ENCODE data around the gene ARFGAP1. TPM values are rescaled to one million over a fixed set of nuclear protein-coding genes. Genes with fewer than 3 reads are reported as not detected.

Gene ARFGAP1
- polyA plus RNA-seq, 2 donors = 33.3 to 76.1 TPM

- no peak overlapping the region for H3K27ac ChIP-seq (ENCODE audit: low read depth in 2 of 2, low read length in 1 of 2)
- H3K27me3 ChIP-seq (ENCODE audit: control insufficient read depth in 1 of 2, insufficient read depth in 2 of 2, low read length in 2 of 2) = no peaks in the 10 kb centered on the region
- peaks cover 0 to 2% of the 10 kb centered on the region in 2 donors for H3K4me1 ChIP-seq (ENCODE audit: control insufficient read depth in 2 of 2, insufficient read depth in 2 of 2, low read length in 1 of 2)
- H3K4me3 ChIP-seq (ENCODE audit: low read depth in 1 of 2, low read length in 2 of 2) = no peak overlapping the region
- H3K9me3 ChIP-seq (ENCODE audit: control insufficient read depth in 2 of 2, insufficient read depth in 1 of 2, low read depth in 1 of 2, low read length in 1 of 2) = no peaks in the 10 kb centered on the region
- H3K36me3 ChIP-seq (ENCODE audit: control insufficient read depth in 2 of 2, insufficient read depth in 2 of 2, low read length in 1 of 2) = peaks cover 0 to 10% of the 10 kb centered on the region in 2 donors
- WGBS, 2 donors = 50 to 54% methylated on average over 11 of the region's 11 CpGs
Observed at GRCh38 chr20:63293456-63293855, 20.8 kb downstream of the ARFGAP1 start.

DNA sequence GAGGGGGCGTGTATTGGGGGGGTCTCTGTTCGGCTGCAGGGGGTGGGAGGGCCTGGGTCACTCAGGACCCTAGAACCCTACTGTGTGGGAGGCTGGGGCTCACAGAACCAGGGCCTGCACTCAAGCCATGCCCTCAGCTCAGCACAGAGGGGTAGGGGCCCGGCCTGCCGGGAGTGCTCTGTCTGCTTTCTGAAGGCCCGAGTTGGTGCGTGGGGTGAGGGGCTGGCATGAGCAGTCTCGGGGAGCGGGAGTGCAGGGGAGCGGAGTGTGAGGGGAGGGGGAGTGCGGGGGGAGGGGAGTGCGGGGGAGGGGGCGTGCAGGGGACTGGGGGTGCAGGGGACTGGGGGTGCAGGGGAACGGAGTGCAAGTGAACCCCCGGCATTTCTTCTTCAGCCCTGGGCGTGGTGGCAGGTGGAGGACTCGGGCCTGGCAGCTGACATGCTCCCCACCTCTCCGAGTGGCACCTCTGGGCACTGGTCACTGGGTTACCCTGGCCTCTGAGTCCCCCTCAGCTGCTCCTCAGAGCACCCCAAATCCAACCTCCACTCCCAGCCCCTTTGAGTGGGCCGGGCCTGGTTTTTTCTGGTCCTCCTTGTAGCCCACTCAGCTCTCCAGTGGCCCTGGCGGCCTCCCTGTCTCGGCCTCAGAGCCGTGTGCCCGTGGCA, 21.4 kb downstream of the ARFGAP1 start:
- H3K27ac ChIP-seq (ENCODE audit: low read depth in 2 of 2, low read length in 1 of 2) = no peak overlapping the region
- peaks cover 0 to 4% of the 10 kb centered on the region in 2 donors for H3K36me3 ChIP-seq (ENCODE audit: control insufficient read depth in 2 of 2, insufficient read depth in 2 of 2, low read length in 1 of 2)
- 51 to 60% methylated on average over 16 to 20 of the region's 22 CpGs for WGBS, 2 donors
- H3K9me3 ChIP-seq (ENCODE audit: control insufficient read depth in 2 of 2, insufficient read depth in 1 of 2, low read depth in 1 of 2, low read length in 1 of 2) = no peaks in the 10 kb centered on the region
- no peak overlapping the region for H3K4me3 ChIP-seq (ENCODE audit: low read depth in 1 of 2, low read length in 2 of 2)
- no peaks in the 10 kb centered on the region for H3K27me3 ChIP-seq (ENCODE audit: control insufficient read depth in 1 of 2, insufficient read depth in 2 of 2, low read length in 2 of 2)
- H3K4me1 ChIP-seq (ENCODE audit: control insufficient read depth in 2 of 2, insufficient read depth in 2 of 2, low read length in 1 of 2) = peaks cover 0 to 2% of the 10 kb centered on the region in 2 donors

GRCh38 chr20:63294536-63294900, 21.9 kb downstream of the ARFGAP1 start:
- 80 to 84% methylated on average over 12 of the region's 12 CpGs for WGBS, 2 donors
- Histone ChIP-seq H3K27me3 (ENCODE audit: control insufficient read depth in 1 of 2, insufficient read depth in 2 of 2, low read length in 2 of 2) (no peaks in the 10 kb centered on the region), H3K36me3 (ENCODE audit: control insufficient read depth in 2 of 2, insufficient read depth in 2 of 2, low read length in 1 of 2) (no peaks in the 10 kb centered on the region), H3K9me3 (ENCODE audit: control insufficient read depth in 2 of 2, insufficient read depth in 1 of 2, low read depth in 1 of 2, low read length in 1 of 2) (no peaks in the 10 kb centered on the region), H3K27ac (ENCODE audit: low read depth in 2 of 2, low read length in 1 of 2) (no peak overlapping the region), H3K4me1 (ENCODE audit: control insufficient read depth in 2 of 2, insufficient read depth in 2 of 2, low read length in 1 of 2) (peaks cover 0 to 2% of the 10 kb centered on the region in 2 donors), H3K4me3 (ENCODE audit: low read depth in 1 of 2, low read length in 2 of 2) (no peak overlapping the region)

DNA sequence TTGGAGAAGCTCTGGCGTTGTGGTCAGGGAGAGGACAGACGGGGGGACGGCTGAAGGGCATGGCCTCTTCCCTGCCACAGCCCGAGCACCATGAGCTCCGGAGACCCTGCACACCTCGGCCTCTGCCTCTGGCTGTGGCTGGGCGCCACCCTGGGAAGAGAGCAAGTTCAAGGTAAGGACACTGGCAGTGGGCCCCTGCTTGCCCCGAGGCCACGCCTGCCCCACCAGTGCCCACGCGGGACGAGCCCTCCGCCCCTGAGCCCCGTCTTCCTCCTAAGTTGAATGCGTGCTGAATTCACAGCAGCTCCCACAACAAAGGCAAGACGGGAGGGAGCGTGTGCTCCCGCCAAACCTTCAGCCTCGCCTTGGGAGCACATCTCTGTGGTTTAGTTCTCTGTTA, 22.4 kb downstream of the ARFGAP1 start:
- Histone ChIP-seq H3K36me3 (ENCODE audit: control insufficient read depth in 2 of 2, insufficient read depth in 2 of 2, low read length in 1 of 2) (no peaks in the 10 kb centered on the region), H3K27me3 (ENCODE audit: control insufficient read depth in 1 of 2, insufficient read depth in 2 of 2, low read length in 2 of 2) (no peaks in the 10 kb centered on the region), H3K27ac (ENCODE audit: low read depth in 2 of 2, low read length in 1 of 2) (no peak overlapping the region), H3K4me1 (ENCODE audit: control insufficient read depth in 2 of 2, insufficient read depth in 2 of 2, low read length in 1 of 2) (peaks cover 0 to 2% of the 10 kb centered on the region in 2 donors), H3K9me3 (ENCODE audit: control insufficient read depth in 2 of 2, insufficient read depth in 1 of 2, low read depth in 1 of 2, low read length in 1 of 2) (no peaks in the 10 kb centered on the region), H3K4me3 (ENCODE audit: low read depth in 1 of 2, low read length in 2 of 2) (no peak overlapping the region)
- 27 to 28% methylated on average over 18 to 19 of the region's 19 CpGs for WGBS, 2 donors

- Histone ChIP-seq H3K27ac (ENCODE audit: low read depth in 2 of 2, low read length in 1 of 2) (no peak overlapping the region), H3K27me3 (ENCODE audit: control insufficient read depth in 1 of 2, insufficient read depth in 2 of 2, low read length in 2 of 2) (no peaks in the 10 kb centered on the region), H3K36me3 (ENCODE audit: control insufficient read depth in 2 of 2, insufficient read depth in 2 of 2, low read length in 1 of 2) (no peaks in the 10 kb centered on the region), H3K9me3 (ENCODE audit: control insufficient read depth in 2 of 2, insufficient read depth in 1 of 2, low read depth in 1 of 2, low read length in 1 of 2) (no peaks in the 10 kb centered on the region), H3K4me1 (ENCODE audit: control insufficient read depth in 2 of 2, insufficient read depth in 2 of 2, low read length in 1 of 2) (peaks cover 0 to under 1% of the 10 kb centered on the region in 2 donors), H3K4me3 (ENCODE audit: low read depth in 1 of 2, low read length in 2 of 2) (no peak overlapping the region)
- 18 to 21% methylated on average over 17 of the region's 17 CpGs for WGBS, 2 donors
Observed at GRCh38 chr20:63295422-63295821, 22.8 kb downstream of the ARFGAP1 start.

DNA sequence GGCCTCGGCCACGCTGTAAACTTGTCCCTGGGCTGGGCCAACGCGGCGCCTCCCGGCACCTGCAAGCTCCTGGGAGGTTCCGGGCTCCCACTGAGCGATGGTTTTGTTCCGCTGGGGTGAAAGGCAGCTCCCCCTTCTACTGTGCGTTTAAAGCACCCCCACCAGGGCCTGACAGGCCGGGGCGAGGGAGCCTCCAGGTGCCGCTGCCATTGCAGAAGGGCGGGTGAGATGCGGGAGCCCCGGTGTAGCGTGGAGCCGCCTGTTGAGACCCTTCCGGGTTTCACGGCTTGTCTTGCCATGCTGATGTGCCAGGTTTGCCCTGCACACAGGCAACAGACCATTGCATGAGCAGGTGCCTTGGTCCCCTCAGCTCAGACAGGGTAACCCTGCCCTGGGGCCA, 23.2 kb downstream of the ARFGAP1 start:
- no peak overlapping the region for H3K4me3 ChIP-seq (ENCODE audit: low read depth in 1 of 2, low read length in 2 of 2)
- H3K36me3 ChIP-seq (ENCODE audit: control insufficient read depth in 2 of 2, insufficient read depth in 2 of 2, low read length in 1 of 2) = no peaks in the 10 kb centered on the region
- no peaks in the 10 kb centered on the region for H3K27me3 ChIP-seq (ENCODE audit: control insufficient read depth in 1 of 2, insufficient read depth in 2 of 2, low read length in 2 of 2)
- H3K4me1 ChIP-seq (ENCODE audit: control insufficient read depth in 2 of 2, insufficient read depth in 2 of 2, low read length in 1 of 2) = no peaks in the 10 kb centered on the region
- no peak overlapping the region for H3K27ac ChIP-seq (ENCODE audit: low read depth in 2 of 2, low read length in 1 of 2)
- WGBS, 2 donors = 13 to 16% methylated on average over 20 of the region's 20 CpGs
- no peaks in the 10 kb centered on the region for H3K9me3 ChIP-seq (ENCODE audit: control insufficient read depth in 2 of 2, insufficient read depth in 1 of 2, low read depth in 1 of 2, low read length in 1 of 2)

DNA sequence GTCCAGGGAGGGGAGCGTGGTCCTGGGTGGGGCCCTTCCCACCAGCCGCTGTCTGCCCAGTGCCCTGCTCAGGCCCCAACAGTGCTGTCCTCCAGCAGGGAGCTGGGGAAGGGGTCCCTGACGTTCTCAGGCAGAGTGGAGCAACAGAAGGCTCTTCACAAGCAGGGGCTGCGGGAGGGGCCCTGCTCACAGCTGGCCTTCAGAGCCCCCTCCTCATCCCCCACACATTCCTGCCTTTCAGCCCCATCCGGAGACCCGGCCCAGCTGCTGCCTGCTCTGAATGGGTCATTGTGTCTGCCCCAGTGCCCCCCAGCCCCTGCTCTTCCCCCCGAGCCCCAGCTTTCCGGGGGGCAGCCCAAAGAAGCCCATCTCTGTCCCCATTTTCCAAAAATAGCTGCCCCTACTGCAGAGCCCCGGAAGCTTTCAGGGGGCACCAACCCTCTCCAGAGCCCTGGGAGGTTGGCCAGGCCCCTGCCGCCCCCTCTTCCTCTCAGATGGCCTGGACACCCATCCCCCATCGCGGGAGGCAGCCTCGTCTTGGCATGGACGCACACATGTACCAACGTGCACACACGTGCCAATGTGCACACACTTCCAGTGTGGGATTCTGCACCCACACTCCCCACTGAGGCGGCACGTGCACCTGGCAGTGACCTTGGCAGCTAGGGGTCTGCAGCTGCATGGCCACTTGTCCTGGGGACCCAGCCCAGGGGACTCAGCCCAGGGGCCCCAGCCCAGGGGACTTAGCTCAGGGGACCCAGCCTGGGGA, 24.1 kb downstream of the ARFGAP1 start:
- Histone ChIP-seq H3K27ac (ENCODE audit: low read depth in 2 of 2, low read length in 1 of 2) (no peak overlapping the region), H3K36me3 (ENCODE audit: control insufficient read depth in 2 of 2, insufficient read depth in 2 of 2, low read length in 1 of 2) (no peaks in the 10 kb centered on the region), H3K4me3 (ENCODE audit: low read depth in 1 of 2, low read length in 2 of 2) (no peak overlapping the region), H3K27me3 (ENCODE audit: control insufficient read depth in 1 of 2, insufficient read depth in 2 of 2, low read length in 2 of 2) (no peaks in the 10 kb centered on the region), H3K9me3 (ENCODE audit: control insufficient read depth in 2 of 2, insufficient read depth in 1 of 2, low read depth in 1 of 2, low read length in 1 of 2) (no peaks in the 10 kb centered on the region), H3K4me1 (ENCODE audit: control insufficient read depth in 2 of 2, insufficient read depth in 2 of 2, low read length in 1 of 2) (no peaks in the 10 kb centered on the region)
- WGBS, 2 donors = 28 to 29% methylated on average over 18 of the region's 18 CpGs

DNA sequence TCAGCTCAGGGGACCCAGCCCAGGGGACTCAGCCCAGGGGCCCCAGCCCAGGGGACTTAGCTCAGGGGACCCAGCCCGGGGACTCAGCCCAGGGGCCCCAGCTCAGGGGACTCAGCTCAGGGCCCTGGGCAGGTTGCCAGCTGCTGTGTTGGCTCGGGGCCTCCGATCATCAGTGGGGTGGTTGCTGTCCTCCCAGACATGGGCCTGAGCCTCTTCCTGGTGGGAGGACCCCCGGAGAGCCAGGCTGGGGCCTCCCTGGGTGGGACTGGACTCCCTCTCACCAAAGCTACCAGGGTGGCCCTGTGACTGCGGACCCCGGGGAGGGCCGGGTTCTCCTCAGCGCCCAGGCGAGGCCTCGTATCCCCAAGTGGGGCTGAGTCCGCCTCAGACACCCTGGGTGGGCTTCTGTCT, 24.8 kb downstream of the ARFGAP1 start:
- H3K27me3 ChIP-seq (ENCODE audit: control insufficient read depth in 1 of 2, insufficient read depth in 2 of 2, low read length in 2 of 2) = no peaks in the 10 kb centered on the region
- no peaks in the 10 kb centered on the region for H3K4me1 ChIP-seq (ENCODE audit: control insufficient read depth in 2 of 2, insufficient read depth in 2 of 2, low read length in 1 of 2)
- no peak overlapping the region for H3K27ac ChIP-seq (ENCODE audit: low read depth in 2 of 2, low read length in 1 of 2)
- 55 to 58% methylated on average over 11 of the region's 11 CpGs for WGBS, 2 donors
- H3K4me3 ChIP-seq (ENCODE audit: low read depth in 1 of 2, low read length in 2 of 2) = no peak overlapping the region
- H3K9me3 ChIP-seq (ENCODE audit: control insufficient read depth in 2 of 2, insufficient read depth in 1 of 2, low read depth in 1 of 2, low read length in 1 of 2) = no peaks in the 10 kb centered on the region
- H3K36me3 ChIP-seq (ENCODE audit: control insufficient read depth in 2 of 2, insufficient read depth in 2 of 2, low read length in 1 of 2) = no peaks in the 10 kb centered on the region

GRCh38 chr20:63297796-63298572, 25.4 kb downstream of the ARFGAP1 start:
- Histone ChIP-seq H3K4me3 (ENCODE audit: low read depth in 1 of 2, low read length in 2 of 2) (no peak overlapping the region), H3K9me3 (ENCODE audit: control insufficient read depth in 2 of 2, insufficient read depth in 1 of 2, low read depth in 1 of 2, low read length in 1 of 2) (no peaks in the 10 kb centered on the region), H3K27ac (ENCODE audit: low read depth in 2 of 2, low read length in 1 of 2) (no peak overlapping the region), H3K27me3 (ENCODE audit: control insufficient read depth in 1 of 2, insufficient read depth in 2 of 2, low read length in 2 of 2) (no peaks in the 10 kb centered on the region), H3K36me3 (ENCODE audit: control insufficient read depth in 2 of 2, insufficient read depth in 2 of 2, low read length in 1 of 2) (no peaks in the 10 kb centered on the region), H3K4me1 (ENCODE audit: control insufficient read depth in 2 of 2, insufficient read depth in 2 of 2, low read length in 1 of 2) (no peaks in the 10 kb centered on the region)
- 75 to 80% methylated on average over 16 of the region's 16 CpGs for WGBS, 2 donors
